ENCODE results near the gene CPS1. TPM values are rescaled to one million over a fixed set of nuclear protein-coding genes. Genes with fewer than 3 reads are reported as not detected.

Gene CPS1
- total RNA-seq, 1 experiment from 2014 or later, result 14.2 TPM

- Histone ChIP-seq H4K8ac (replicated peaks; ENCODE audit: insufficient read length, low read depth, low read length) (no peak overlapping the region), H4K20me1 (ENCODE audit: control insufficient read depth, insufficient read depth, insufficient read length) (no peaks in the 10 kb centered on the region), H2BK120ac (ENCODE audit: low read depth, low read length, poor library complexity, severe bottlenecking) (no peak overlapping the region), H2BK15ac (ENCODE audit: low read depth, low read length) (no peak overlapping the region), H2BK20ac (ENCODE audit: low read depth, low read length, poor library complexity, severe bottlenecking) (no peak overlapping the region), H3K56ac (ENCODE audit: insufficient read length, low read depth, low read length) (no peak overlapping the region), H3K14ac (ENCODE audit: insufficient read depth, low read length) (no peak overlapping the region), H3K27me3 (ENCODE audit: insufficient read depth, low read length) (no peaks in the 10 kb centered on the region), H3K23me2 (ENCODE audit: insufficient read length, low read depth, low read length, poor library complexity, severe bottlenecking) (no peaks in the 10 kb centered on the region), H2BK5ac (ENCODE audit: insufficient read length, low read length) (no peak overlapping the region), H2AFZ (ENCODE audit: low read length) (no peak overlapping the region), H3T11ph (ENCODE audit: low read length) (no peak overlapping the region), H3K9ac (ENCODE audit: extremely low read depth, insufficient read length, low read length) (no peak overlapping the region), H4K5ac (ENCODE audit: insufficient read length, low read depth, low read length) (no peak overlapping the region), H3K9me3 (ENCODE audit: control insufficient read depth, low read depth, low read length) (no peaks in the 10 kb centered on the region), H3K18ac (ENCODE audit: insufficient read length, low read depth, low read length) (no peak overlapping the region), H3K4ac (ENCODE audit: low read depth, low read length) (no peak overlapping the region), H3K79me1 (ENCODE audit: insufficient read depth, low read depth, low read length, poor library complexity, severe bottlenecking) (no peaks in the 10 kb centered on the region), H3K79me2 (ENCODE audit: insufficient read depth, low read length) (no peaks in the 10 kb centered on the region), H2BK12ac (ENCODE audit: insufficient read length, low read depth, low read length) (no peak overlapping the region), H3K4me1 (ENCODE audit: insufficient read depth, low read length) (no peaks in the 10 kb centered on the region; the same call in 1 of the 2 replicates), H3K27ac (ENCODE audit: insufficient read length, low read depth, low read length) (no peak overlapping the region), H3K23ac (ENCODE audit: insufficient read length, low read depth, low read length) (no peak overlapping the region), H2AK5ac (ENCODE audit: insufficient read length, low read length) (no peak overlapping the region), H3K4me2 (ENCODE audit: insufficient read depth, insufficient read length, low read length) (no peak overlapping the region), H4K91ac (ENCODE audit: insufficient read length, low read depth, low read length) (no peak overlapping the region)
- no peak for TF ChIP-seq CTCF (conservative IDR thresholded peaks at IDR 0.05)
- H3K36me3 Mint-ChIP-seq (ENCODE audit: insufficient read depth in 1 of 3, low read depth in 3 of 3), result peaks cover 0 to 5% (median 0%) of the 10 kb centered on the region in 3 experiments; a peak in 2 of 7 replicates
- no peaks in the 10 kb centered on the region for H3K27me3 Mint-ChIP-seq (ENCODE audit: low read depth)
- H3K4me1 Mint-ChIP-seq, result peaks cover 26 to 45% of the 10 kb centered on the region in 2 experiments
- no peak overlapping the region for H3K27ac Mint-ChIP-seq
- H3K9me3 Mint-ChIP-seq, result no peaks in the 10 kb centered on the region
- no peak overlapping the region for H3K4me3 Mint-ChIP-seq
- no peak for DNase-seq
Observed at GRCh38 chr2:210527286-210527685, 29.1 kb upstream of the CPS1 start.

Measured in H9 (cell line).